Uterus (tissue), 4 donors: ENCODE results near the gene DAPK3. TPM values are rescaled to one million over a fixed set of nuclear protein-coding genes. Genes with fewer than 3 reads are reported as not detected.

Source experiments
- DNase-seq, 2 donors: peaks; one replicate each; pipeline ENCODE4 v3.0.0-alpha.2; 2019 to 2020
- H3K27ac ChIP-seq, 2 donors: fragments of 200-600 bp; sonication (generic); 1 replicate in 1 of 2; 2 replicates in 1 of 2; pipeline ENCODE4 v1.5.1; 2016 to 2018
- H3K27me3 ChIP-seq, 2 donors: fragments of 200-600 bp; sonication (generic); one replicate each; pipeline ENCODE4 v1.5.1; 2018 to 2019; ENCODE audit warnings: control low read depth in 1 of 2
- H3K36me3 ChIP-seq, 2 donors: fragments of 200-600 bp; sonication (generic); one replicate each; pipeline ENCODE4 v1.5.1; 2019; ENCODE audit warnings: control low read depth in 1 of 2
- H3K4me1 ChIP-seq, 2 donors: fragments of 200-600 bp; sonication (generic); one replicate each; pipeline ENCODE4 v1.5.1; 2018 to 2019; ENCODE audit warnings: control low read depth in 1 of 2
- H3K4me3 ChIP-seq, 2 donors: fragments of 200-600 bp; sonication (generic); 1 replicate in 1 of 2; 2 replicates in 1 of 2; pipeline ENCODE4 v1.5.1; 2018 to 2019; ENCODE audit warnings: mild to moderate bottlenecking in 1 of 2
- H3K9me3 ChIP-seq, 2 donors: fragments of 200-600 bp; sonication (generic); one replicate each; pipeline ENCODE4 v1.5.1; 2019; ENCODE audit warnings: control low read depth in 1 of 2
- POLR2A ChIP-seq, 2 donors: fragments of 450-650 bp; IDR thresholded peaks; one replicate each; pipeline ENCODE4 v1.6.1; 2016; ENCODE audit warnings: antibody characterized with exemption in 2 of 2, mild to moderate bottlenecking in 1 of 2, moderate library complexity in 1 of 2
- intact Hi-C: fragments of 100-400 bp; cut with DNase I; formaldehyde crosslinking; loops from one replicate; pipeline ENCODE4 v1.15.1; 2023; ENCODE audit warnings: low total_unique reads
- total RNA-seq, 4 donors: library from RNA; depleted of rRNA in 3 of 4; stranded (reverse); fragments of >200 nt in 3 of 4; gene quantifications; one replicate each; pipeline versions ENCODE4 v1.1.0 to v1.2.4, GENCODE V29; 2014 to 2023
- TF ChIP-seq, protein P1 (sequence below), 4 experiments: fragments of 200-600 bp in 2 of 4; fragments of 450-650 bp in 2 of 4; sonication (generic) in 2 of 4; IDR thresholded peaks; one replicate each; pipeline ENCODE4 v1.5.1; 2016 to 2019; ENCODE audit warnings: antibody characterized with exemption in 4 of 4, mild to moderate bottlenecking in 2 of 4, moderate library complexity in 1 of 4
- donor health status: DM: yes; HTN: yes; CAD: no.

The DAPK3 gene
- total RNA-seq, 4 donors from 2014 or later: 7.1 to 119 (median 91.9) TPM

DNA sequence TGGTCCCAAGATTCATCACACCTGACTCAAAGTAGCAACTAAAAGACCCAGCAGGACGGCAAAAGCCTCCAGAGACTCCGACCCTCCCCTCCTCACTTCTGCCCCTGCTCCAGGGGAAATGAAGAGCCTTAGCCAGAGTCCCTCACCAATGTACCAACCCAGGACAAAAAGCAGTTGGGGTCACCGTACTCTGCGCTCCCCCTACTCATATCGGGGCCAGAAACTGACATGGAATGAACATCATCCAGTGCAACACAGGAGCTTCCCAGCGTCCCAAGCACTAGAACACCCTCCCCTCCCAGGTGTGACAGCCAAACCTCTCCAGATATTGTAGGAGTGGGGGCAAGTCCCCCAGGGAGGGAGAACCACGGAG lies 12.6 kb upstream of the DAPK3 start:
- Histone ChIP-seq H3K4me1 (peaks cover 0 to 11% of the 10 kb centered on the region in 2 donors), H3K4me3 (peak overlapping the region in 1 of 2 donors; percentile 85), H3K9me3 (no peaks in the 10 kb centered on the region), H3K27me3 (no peaks in the 10 kb centered on the region), H3K27ac (peak overlapping the region; percentile 94 to 96), H3K36me3 (no peaks in the 10 kb centered on the region)
- intact Hi-C loops: loop anchor here (10.0 kb wide), 1 partner anchor 221 kb away; no protein-coding TSS in a partner anchor
- TF ChIP-seq, protein P1, sequence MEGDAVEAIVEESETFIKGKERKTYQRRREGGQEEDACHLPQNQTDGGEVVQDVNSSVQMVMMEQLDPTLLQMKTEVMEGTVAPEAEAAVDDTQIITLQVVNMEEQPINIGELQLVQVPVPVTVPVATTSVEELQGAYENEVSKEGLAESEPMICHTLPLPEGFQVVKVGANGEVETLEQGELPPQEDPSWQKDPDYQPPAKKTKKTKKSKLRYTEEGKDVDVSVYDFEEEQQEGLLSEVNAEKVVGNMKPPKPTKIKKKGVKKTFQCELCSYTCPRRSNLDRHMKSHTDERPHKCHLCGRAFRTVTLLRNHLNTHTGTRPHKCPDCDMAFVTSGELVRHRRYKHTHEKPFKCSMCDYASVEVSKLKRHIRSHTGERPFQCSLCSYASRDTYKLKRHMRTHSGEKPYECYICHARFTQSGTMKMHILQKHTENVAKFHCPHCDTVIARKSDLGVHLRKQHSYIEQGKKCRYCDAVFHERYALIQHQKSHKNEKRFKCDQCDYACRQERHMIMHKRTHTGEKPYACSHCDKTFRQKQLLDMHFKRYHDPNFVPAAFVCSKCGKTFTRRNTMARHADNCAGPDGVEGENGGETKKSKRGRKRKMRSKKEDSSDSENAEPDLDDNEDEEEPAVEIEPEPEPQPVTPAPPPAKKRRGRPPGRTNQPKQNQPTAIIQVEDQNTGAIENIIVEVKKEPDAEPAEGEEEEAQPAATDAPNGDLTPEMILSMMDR (IDR thresholded peaks at IDR 0.05): no peak
- no peak for TF ChIP-seq POLR2A (IDR thresholded peaks at IDR 0.05)
- DNase-seq: no peak

DNA sequence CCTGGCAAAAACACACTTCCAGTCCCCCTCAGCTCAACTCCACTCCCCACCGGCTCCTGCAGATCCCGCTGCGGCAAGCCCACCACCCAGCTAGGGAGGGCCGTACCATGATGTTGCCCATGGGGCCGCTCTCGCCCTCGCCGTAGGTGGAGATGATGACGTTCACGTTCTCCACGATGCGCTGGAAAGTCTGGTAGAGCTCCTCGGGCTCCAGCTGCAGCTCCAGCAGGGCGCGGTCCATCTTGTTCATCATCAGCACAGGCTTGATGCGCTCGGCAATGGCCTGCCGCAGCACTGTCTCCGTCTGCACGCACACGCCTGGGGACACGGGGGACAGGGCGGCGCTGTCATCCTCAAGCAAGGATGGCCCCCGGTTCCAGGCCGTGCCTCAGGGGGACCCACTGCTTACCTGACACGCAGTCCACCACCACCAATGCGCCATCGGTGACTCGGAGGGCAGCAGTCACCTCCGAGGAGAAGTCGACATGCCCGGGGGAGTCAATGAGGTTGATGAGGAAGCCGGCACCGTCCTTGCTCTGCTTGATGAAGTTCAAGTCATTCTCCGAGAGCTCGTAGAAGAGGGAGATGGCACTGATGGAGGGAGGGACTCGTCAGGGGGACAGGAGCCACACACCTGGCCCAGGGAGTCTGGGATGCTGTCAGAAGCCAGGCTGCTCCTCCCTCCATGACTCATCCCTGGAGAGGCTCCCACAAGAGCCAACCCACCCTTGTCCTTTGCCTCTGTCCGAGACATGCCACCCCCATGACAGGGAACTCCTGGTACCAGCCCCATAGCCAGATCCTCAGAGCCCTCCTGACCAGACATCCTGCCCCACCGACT lies 12.0 kb upstream of the DAPK3 start:
- H3K4me3 ChIP-seq: no peak overlapping the region
- intact Hi-C loops: loop anchor here (10.0 kb wide), 1 partner anchor 222 kb away; no protein-coding TSS in a partner anchor
- DNase-seq: no peak

DNA sequence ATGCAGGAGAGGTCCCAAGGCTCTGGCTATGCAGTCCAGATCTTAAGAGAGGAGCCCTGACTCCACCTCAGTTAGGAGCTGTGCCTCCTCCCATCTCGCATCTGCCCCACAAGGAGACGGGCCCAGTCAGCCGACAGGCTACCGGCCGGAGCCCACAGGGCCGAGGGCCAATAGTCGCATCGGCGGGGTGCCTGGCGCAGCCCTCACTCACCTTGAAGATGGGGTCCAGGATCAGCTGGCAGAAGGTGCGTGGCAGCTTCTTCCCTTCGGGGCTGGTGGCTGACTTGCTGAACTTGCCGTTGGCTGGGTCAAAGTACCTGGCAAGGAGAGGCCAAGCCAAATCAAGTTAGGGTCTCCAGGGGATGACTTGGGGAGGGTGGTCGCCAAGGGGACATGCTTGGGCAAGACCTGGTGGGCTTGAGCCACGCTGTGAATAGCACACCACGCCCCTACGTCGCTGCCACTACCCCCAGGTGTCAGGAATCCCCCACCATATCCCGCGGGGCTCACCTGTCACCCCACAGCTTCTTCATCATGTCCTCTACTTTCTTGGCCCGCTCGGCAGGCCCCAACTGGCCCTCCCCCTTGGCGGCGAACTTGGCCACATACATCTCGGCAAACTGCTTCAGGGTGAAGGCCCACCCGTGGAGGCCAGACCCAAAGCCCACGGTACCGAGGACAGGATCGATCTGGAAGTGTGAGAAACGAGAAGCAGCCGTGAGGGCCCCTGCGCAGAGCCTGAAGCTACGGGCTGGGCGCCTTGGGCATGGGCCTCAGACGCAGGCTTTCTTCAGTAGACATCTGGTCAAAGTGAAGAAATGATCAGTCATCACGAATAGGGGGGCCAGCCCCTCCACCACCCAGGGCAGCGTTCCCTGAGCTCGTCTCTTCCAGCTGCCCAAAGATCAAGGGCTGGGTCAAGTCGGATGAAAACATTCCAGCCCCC lies 11.1 kb upstream of the DAPK3 start:
- H3K9me3 ChIP-seq: no peaks in the 10 kb centered on the region
- intact Hi-C loops: loop anchor here (10.0 kb wide), 1 partner anchor 223 kb away; no protein-coding TSS in a partner anchor
- TF ChIP-seq, protein P1 (IDR thresholded peaks at IDR 0.05): no peak
- no peak for TF ChIP-seq POLR2A (IDR thresholded peaks at IDR 0.05)
- no peak overlapping the region for H3K27ac ChIP-seq
- H3K27me3 ChIP-seq: no peaks in the 10 kb centered on the region
- H3K36me3 ChIP-seq: no peaks in the 10 kb centered on the region
- peaks cover 0 to 11% of the 10 kb centered on the region in 2 donors for H3K4me1 ChIP-seq
- H3K4me3 ChIP-seq: no peak overlapping the region
- DNase-seq: no peak

More for the DNA sequence above, 12.0 kb upstream of the DAPK3 start:
- Histone ChIP-seq H3K27ac (peak overlapping the region; percentile 94 to 96), H3K36me3 (no peaks in the 10 kb centered on the region), H3K4me1 (peaks cover 0 to 11% of the 10 kb centered on the region in 2 donors), H3K9me3 (no peaks in the 10 kb centered on the region), H3K27me3 (no peaks in the 10 kb centered on the region)
- TF ChIP-seq, protein P1 (IDR thresholded peaks at IDR 0.05): no peak
- no peak for TF ChIP-seq POLR2A (IDR thresholded peaks at IDR 0.05)

DNA sequence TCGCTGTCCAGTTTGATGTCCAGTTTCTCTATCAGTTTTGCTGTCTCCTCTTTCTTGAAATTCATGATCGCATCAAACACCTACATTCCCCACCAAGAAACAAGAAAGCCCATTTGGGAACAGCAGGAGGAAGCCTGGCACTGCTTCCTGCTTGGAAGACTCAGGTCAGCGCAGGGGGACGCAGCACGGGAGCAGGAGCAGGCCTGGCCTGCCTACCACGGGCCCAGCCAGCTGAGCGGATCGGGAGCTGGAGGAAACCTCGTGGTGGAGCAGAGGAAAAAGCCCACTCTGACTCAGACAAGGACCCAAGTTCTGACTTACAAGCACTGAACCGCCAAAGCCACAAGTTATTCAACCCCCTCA lies 10.5 kb upstream of the DAPK3 start:
- Histone ChIP-seq H3K27ac (no peak overlapping the region), H3K9me3 (no peaks in the 10 kb centered on the region), H3K36me3 (no peaks in the 10 kb centered on the region), H3K27me3 (no peaks in the 10 kb centered on the region), H3K4me1 (peaks cover 0 to 11% of the 10 kb centered on the region in 2 donors), H3K4me3 (no peak overlapping the region)
- TF ChIP-seq, protein P1 (IDR thresholded peaks at IDR 0.05): no peak
- no peak for TF ChIP-seq POLR2A (IDR thresholded peaks at IDR 0.05)
- intact Hi-C loops: loop anchor here (10.0 kb wide), 1 partner anchor 223 kb away; no protein-coding TSS in a partner anchor
- DNase-seq: no peak
